Right hindlimb (tissue), 1 donor: ENCODE measurements around the gene TTN.
A peak's percentile ranks its signal among the peaks of the same experiment; 100 is the strongest.

ENCODE experiments used
- DNase-seq: peaks from one replicate; pipeline ENCODE4 v3.0.0-alpha.2; 2018

Gene TTN

GRCh38 chr2:178810422-178810821 is 3.2 kb upstream of the TTN start:
- DNase-seq = no peak

DNA sequence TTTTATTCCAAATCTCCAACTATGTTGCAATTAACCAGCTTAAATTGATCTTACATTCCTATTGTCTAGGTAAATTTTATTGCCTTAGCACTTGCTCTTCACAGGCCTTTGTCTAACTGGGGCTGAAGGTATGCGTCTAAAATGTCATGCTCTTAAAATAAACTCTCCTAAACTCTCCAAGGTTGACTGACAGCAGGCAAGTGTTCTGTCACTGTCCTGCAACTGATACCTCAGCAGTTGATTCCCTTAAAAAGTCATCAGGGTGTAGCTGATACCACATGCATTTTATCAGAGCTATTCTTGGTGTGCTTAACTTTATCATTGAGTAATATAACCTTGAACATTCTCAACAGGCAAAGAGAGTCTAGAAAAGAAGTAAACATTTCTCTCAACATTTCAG is 680 bp downstream of the TTN start:
- no peak for DNase-seq

GRCh38 chr2:178805457-178805856 is 1.8 kb downstream of the TTN start:
- DNase-seq = no peak

GRCh38 chr2:178804791-178805190 is 2.4 kb downstream of the TTN start:
- DNase-seq = no peak

- no peak for DNase-seq
These were observed 6.7 kb downstream of the TTN start for GRCh38 chr2:178800510-178800909.

- DNase-seq = no peak
These were observed 7.9 kb downstream of the TTN start for GRCh38 chr2:178799305-178799704.

- no peak for DNase-seq
These were observed 11.0 kb downstream of the TTN start for GRCh38 chr2:178796079-178796677.

- DNase-seq = no peak
These were observed 19.3 kb downstream of the TTN start for GRCh38 chr2:178787934-178788333.

- DNase-seq = no peak
These were observed 20.1 kb downstream of the TTN start for GRCh38 chr2:178787155-178787554.

- DNase-seq = no peak
These were observed 23.3 kb downstream of the TTN start for GRCh38 chr2:178783889-178784288.

GRCh38 chr2:178782236-178782635 is 25.0 kb downstream of the TTN start:
- DNase-seq = no peak

DNA sequence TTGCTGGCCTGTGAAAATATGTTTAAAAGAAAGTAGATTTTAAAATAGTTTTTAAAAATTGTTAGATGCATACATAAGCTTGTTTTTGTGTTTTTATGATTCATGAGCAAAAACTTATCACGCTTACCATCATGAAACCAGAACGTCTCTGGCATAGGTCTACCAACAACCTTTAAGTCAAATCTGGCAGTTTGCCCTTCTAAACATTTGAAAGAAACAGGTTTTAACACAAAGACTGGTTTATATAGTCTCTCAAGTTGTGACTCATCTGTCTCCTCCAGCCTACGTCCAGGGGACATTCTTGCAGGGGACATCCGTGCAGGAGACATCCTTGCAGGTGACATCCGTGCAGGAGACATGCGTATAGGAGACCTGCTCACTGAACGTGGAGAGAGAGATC is 29.6 kb downstream of the TTN start:
- DNase-seq = no peak

DNA sequence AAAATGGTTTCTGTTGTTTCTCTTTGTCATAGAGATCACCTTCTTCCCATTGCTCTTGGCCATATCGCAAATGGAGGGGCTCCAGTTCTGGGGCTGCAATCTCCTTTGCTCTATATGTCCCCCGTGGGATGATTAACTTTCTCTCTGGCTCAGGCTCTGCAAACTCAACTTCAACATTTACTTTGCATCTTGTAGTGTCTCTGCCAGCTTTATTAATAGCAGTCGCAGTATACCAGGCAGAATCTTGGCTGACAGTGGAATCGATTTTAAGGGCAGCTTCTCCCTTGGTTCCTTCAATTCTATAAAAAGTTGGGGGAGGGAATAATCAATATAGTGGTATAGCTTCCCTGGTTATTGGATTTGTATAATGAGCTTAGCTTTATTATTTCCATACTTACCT is 30.5 kb downstream of the TTN start:
- no peak for DNase-seq

- DNase-seq = no peak
These were observed 31.2 kb downstream of the TTN start for GRCh38 chr2:178775975-178776374.

GRCh38 chr2:178770518-178770917 is 36.7 kb downstream of the TTN start:
- no peak for DNase-seq

- peak; percentile 27 for DNase-seq
These were observed 39.8 kb downstream of the TTN start for GRCh38 chr2:178767094-178768060.

DNA sequence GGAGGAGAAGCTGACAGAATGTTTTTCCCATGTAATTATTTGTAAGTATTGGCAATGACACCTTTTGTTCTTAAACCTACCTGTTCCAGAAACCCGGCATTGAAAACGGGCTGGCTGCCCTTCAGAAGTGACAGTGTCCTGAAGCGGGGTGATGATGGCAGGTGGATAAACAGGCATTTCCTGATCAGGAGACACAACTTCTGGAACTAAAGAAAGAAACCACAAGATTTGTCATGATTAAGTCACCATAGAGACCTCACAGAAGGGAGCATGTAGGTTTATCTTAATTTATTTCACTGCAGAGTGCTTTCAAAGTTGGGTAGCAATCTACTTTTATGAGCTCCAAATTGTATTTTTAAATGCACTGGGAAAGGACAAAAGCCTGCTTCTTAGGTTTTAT is 43.1 kb downstream of the TTN start:
- DNase-seq = no peak

DNA sequence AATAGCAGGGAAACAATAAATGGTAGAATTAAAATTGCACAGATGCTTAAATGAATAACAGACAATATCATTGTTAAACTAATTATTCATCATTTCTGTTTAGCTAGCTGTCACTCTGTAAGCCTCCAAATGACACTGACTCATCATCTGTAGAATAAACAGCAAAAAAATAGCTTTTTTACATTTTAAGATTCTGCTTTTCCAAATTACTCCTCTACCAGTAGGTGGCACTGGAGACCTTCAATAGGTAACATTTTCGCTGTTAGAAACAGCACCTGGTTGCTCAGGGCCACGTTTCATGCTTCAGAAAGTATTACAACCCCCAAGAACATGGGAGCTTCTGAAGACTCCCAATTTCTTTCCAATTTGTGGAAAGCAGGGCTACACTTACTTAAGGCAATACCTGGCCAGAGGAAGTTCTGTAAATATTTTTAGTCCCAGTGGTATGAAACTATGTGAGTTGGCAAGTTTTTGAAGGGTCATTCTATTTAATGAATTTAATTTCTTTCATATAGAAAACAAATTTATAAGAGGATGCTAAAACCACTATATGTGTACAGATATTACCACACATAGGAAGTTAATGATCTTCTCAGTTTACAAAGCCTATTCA is 45.4 kb downstream of the TTN start:
- DNase-seq = no peak

DNA sequence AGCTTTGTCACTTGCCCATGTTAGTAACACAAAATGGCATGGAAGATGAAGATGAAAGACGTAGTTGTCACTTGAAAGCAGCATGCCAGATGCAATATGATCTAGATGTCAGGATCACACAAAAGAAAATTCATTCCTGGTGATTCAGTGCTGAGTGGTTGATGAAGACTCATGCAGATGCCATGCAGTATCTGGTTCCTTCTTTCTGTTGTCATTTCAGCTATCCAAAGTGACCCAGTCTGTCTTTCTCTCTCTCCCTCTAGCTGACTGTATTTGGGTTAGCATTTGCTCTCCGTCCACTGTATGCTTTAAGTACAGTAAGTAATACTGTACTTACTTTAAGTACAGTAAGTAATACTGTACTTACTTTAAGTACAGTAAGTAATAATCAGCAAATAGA is 50.4 kb downstream of the TTN start:
- no peak for DNase-seq

DNA sequence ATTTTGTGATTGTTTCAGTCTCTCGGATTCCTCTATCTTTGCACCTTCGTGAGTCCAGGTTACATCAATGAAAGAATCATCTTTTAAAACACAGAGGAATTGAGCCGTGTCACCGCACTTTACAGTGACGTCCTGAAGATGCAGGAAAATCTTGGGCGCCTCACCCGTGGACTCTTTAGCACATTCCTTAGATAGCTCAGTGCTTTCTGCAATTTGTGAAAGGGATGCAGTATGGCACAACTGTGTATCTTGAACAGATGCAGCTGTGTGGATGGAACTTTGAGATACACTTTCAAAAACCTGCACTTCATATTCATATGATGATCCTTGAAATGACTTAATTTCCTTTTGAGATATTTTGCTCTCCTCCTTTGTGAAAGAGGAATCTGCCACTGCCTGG is 50.9 kb downstream of the TTN start:
- DNase-seq = no peak

DNA sequence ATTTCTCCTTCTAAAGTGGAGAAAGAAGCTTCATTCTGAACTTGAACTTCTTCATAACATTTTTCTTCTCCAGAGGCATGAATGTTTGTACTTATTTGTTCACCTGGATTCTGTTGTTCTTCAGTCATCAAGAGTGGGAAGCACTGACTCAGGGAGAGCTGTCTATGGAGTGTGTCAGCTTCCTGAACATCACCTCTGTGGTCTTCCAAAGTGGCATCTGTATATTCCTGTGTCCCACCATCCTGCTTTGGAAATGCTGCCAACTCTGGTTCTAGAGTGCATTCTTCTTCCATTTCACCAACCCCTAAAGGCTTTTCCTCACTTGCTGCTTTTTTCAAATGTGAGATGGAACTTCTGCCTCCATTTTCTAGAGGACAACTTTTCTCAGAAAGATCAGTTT is 59.5 kb downstream of the TTN start:
- DNase-seq = no peak

DNA sequence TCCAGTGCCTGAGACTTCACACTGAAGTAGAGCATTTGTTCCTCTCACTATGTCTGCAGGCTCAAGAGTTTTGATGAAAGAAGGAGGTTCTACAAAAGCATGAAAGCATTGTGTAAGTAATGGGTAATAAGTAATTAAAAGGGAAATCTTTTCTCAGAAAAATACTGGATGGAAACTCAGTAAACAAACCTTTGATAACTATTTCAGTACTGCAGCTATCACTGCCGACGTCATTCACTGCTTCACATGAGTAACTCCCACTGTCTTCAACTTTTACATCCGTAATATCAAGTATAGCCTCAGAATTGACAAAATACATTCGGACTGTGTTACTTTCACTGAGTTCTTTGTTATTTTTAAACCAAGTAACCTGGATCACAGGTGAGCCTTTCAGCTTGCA is 72.7 kb downstream of the TTN start:
- no peak for DNase-seq

GRCh38 chr2:178733975-178734374 is 73.2 kb downstream of the TTN start:
- DNase-seq = no peak

GRCh38 chr2:178732913-178733312 is 74.3 kb downstream of the TTN start:
- no peak for DNase-seq
